HG03575 (cell line): Measurements from ENCODE around the gene BMAL1.

Source experiments
- ATAC-seq: cut with Tn5 transposase; IDR thresholded peaks from one replicate; pipeline ENCODE4 v1.9.1; 2021; ENCODE audit not compliant: unreplicated experiment, insufficient number of reproducible peaks, low FRiP score; ENCODE audit errors: extremely low read depth

BMAL1 gene

DNA sequence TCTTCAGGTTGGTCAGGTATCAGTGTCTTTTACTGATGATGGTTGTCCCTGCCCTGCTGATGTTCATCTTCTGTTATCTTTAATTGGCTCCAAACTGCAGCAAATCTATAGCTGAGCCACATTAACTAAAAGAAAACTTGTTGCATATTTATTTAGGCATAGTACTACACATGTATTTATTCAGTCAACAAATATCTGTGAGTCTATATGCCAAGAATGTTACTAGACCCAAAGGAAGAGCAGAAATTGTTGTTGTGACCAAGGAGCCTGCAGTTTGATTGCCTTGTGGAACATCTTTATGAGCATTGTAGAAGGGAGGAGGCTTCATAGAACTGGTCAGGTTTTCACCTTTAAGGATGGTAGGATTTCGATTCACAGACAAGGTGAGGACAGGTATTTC is 10.1 kb downstream of the BMAL1 start:
- ATAC-seq, result no peak

DNA sequence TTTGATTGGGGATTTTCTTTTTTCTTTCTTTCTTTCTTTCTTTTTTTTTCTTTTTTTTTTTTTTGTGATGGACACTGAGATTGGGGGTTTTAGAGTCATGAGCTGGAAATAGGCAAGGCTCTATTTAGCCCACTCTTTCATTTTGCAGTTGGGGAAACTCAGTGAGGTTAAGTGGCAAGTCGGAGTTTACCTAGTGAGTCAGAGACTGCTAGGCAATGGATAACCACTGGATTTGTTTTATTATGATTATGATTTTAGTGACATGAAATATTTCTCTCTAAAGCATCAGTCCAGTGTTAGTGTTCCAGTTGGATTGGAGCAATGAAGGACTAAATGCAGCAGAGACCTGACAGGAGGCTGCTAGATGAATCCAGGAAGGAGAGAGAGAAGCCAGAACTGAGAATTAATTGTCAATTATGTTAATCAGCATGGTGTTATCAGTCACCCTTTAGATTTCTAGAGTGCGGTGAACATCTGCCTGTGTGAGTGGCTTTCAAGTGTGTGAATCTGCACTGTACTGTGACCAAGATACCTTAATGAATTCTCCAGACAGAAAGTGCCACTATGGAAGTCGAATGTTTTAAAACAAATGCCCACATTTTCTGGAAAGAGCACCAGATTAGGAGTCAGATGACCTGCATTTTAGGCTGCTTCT is 10.9 kb downstream of the BMAL1 start:
- no peak for ATAC-seq

DNA sequence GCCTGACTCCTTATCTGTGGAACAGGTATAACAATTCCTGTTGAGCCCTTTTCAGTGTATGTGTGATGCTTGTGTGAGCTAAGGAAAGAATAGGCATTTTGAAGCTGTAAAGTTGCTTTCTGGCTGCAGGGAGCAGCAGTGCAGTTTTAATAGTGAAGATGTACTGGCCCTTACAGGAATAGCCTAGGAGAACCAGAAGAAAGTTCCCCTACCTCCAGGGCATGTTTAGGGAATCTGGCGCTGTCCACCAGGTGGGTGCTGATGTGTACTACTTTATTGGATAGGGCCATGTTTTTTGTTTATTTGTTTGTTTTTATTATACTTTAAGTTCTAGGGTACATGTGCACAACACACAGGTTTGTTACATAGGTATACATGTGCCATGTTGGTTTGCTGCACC is 11.5 kb downstream of the BMAL1 start:
- no peak for ATAC-seq

DNA sequence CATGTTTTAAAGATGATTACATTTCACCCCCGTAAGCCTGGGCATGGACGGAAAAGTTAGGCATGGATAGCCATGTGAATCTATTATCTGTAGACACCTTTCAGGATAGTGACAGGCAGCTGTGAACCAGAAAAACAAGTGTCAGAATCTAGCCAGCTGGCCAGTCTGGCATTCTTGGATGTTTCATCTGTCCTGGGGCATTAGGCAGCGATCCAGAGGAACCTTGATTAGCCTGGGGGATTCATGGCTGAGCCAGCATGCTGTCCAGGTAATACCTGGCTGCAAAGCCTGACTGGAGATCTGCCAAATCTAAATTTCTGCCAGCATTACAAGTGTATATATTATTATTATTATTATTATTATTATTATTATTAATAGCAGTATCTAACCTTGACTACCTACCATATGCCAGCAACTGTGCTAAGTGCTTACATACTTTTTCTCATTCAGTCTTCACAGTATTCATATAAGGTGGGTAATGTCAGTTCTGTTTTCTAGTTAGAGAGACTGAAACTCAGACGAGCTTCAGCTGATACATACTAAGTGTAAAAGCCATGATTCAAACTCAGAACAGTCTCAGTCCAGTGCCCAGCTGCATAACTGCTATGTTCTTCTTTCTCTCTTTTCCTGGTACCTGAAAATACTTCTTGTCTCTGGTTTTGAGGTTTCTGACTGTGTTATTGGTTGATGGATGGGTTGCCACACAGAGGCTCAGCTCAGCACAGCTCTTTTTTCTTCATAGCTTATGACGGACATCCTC is 12.8 kb downstream of the BMAL1 start:
- no peak for ATAC-seq

DNA sequence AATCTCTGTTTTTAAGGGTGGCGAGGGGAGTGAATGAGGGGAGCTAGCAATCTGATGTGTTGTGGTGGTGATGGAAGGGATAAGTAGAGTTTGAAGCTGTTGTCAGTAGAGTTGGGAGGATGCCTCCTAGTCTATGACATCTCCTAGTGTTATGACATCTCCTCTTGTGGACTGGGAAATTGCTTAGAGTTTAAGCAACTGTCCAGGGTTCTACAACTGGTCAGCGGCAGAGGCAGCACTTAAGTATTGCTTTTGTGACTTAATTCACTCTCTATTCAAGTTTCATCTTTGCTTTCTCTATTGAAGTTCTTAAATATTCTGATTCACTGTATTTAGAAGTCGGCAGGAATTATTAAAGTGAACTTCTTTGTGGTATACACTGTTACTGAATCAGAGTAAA is 13.8 kb downstream of the BMAL1 start:
- ATAC-seq, result no peak

DNA sequence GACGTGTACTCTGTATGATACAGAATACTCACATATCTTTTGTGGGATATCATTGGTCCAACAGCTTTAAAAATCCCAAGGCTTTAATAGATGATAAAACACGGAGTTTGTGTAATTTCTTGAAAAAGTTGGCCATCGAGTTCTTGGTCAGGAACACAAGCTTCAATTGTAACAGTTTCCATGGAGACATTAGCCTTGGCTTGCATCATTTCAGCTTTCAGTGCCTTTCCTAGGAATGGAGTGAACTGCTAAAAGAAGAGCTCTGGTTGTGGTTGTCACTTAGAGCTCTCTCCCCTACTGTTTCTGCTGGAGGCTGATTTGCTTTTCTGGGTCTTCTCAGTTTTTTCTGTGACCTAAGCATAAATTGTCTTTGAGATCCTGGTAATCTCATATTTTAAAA is 14.2 kb downstream of the BMAL1 start:
- no peak for ATAC-seq

DNA sequence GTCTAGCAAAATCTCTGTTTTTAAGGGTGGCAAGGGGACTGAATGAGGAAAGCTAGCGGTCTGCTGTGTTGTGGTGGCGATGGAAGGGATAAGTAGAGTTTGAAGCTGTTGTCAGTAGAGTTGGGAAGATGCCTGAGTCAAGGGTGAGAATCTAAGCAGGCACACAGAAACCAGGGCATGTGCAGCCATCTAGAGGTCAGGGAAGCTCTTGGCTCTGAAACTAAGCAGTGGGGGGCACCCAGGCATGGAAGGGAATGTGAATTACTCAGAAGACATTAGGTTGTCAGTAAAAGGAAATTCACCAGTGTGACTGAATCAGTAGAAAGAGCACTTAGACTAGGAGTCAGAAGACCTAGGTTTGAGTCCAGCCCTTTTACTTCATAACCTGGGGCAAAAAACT is 15.4 kb downstream of the BMAL1 start:
- no peak for ATAC-seq

DNA sequence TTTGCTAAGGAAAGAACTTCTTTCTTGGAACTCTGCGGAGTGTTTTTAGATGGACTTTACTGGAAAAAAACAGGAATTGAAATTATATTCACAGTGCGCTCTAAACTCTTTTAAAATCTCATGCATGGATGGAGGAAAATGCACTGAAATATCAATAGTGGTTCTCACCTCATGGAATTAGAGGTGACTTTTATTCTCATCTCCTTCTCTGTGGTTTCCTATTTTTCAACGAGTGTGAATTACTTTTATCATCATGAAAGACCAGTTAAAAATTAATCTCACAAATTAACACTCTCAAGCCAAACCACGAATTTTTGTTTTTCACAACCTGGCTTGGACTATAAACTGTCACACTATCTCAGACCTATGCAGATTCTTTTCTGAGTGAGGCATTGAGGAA is 16.6 kb downstream of the BMAL1 start:
- no peak for ATAC-seq

DNA sequence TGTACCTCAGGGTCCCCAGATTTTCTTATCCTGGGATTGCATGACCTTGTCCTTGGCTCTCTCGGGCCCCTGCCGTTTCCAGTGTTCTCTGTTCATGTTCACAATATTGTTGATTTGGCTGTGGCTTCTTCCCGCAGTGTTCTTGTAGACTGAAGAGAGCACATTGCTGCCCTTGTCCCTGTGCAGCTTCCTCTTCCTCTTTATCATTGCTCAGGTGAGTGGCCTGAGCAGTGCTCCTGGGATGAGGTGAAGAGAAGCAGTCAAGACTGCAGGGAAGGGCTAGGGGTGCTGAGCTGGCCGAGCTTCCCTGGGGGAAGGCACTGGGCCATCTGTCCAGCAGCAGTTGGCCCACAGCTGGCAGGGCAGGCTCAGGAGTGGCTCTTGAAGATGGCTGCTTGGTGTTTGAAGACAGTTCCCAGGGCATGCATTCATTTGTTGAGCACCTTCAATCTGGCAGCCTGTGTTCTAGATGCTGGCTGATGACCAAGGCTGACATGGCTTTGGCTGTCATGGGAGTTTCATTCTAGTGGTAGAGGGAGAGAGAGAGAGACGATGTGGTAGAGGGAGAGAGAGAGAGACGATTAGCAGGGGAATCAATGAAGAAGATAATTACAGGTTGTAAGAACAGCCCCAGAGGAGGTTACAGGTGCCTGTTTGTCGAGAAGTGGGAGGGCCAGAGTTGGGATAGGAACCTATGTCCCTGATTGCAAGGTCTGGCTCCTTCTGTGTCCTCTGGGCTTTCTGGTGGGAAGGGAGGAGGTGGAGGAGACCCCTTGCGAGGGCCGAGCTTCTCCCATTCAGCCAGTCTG is 17.4 kb downstream of the BMAL1 start:
- no peak for ATAC-seq

DNA sequence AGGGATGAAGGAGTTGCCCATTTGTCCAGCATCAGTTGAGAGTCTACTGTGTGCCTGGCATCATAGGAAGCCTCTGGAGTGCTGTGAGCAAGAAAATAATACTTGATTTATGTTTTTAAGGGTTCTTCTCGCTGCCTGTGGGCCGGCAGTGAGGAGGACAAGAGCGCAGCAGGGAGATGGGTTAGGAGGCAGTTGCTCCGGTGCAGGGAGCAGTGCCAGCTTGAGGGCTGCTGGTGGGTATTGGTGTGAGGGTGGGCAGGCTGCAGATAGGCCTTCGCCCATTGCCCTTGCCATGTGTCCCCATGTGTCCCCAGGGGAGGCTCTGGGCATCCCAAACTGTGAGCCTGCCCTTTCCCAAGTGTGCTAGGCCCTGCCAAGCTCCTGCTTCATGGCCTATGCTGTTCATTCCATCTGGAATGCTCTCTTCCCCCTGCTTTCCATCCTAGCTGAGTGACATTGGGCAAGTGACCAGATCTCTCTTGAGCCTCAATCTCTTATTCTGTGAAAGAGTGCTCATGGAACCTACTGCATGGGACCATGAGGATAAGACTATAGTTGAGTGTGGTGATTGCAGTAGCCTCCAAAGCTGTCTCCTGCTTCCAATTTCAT is 19.8 kb downstream of the BMAL1 start:
- ATAC-seq, result no peak

DNA sequence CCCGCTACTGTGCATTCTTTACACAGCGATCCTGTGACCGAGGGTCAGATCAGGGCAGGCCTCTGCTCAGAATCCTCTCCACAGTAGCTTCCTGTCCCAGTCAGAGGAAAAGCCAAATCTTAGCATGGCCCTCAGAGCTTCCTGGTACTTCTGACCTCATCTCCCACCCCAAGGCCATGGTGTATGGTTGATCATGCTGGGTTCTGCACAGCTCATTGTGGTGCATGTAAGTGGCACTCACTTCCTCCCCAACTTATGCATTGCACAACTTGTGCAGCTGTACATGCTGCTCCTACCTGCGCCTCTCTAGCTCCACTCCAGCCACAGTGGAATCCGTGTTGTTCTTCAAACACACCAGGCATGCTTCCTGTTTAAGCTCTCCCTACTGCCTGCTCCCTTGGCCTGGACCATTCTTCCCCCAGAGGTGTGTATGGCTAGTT is 20.3 kb downstream of the BMAL1 start:
- ATAC-seq, result no peak

DNA sequence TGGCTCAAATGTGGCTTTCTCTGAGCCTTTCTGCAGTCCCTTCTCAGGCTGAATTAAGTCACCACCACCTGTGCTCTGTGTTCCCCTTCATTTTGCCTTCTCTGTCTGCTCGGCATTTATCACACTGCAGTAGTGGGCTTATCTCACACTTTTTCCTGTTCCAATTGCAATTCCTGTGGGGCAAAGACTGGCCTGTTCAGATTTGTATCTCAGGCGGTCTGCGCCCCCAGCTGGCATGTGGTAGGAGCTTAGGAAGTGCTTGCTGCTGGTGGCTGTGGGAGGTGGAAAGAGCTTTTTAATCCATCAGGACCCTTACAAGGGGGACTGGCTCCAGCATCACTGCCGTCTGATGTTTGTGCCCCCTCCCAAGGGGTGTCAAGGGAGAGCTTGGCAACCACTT is 21.2 kb downstream of the BMAL1 start:
- no peak for ATAC-seq

DNA sequence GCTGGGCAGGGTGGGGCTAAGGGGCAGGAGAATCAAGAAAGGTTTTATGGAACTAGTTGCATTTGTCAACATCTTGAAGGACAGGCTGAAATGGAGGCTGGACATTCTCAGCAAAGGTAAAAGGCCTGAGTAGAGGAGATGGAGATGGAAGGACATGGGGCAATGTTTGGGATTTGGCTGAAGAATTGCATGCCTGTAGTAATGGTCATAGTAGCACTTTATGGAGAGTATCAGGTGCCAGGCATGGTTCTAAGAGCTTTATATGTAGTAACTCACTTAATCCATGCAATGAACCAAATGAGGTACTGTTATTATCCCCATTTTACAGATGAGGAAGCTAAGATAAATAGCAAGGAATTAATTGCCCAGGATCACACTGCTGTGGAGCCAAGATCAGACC is 23.9 kb downstream of the BMAL1 start:
- no peak for ATAC-seq

DNA sequence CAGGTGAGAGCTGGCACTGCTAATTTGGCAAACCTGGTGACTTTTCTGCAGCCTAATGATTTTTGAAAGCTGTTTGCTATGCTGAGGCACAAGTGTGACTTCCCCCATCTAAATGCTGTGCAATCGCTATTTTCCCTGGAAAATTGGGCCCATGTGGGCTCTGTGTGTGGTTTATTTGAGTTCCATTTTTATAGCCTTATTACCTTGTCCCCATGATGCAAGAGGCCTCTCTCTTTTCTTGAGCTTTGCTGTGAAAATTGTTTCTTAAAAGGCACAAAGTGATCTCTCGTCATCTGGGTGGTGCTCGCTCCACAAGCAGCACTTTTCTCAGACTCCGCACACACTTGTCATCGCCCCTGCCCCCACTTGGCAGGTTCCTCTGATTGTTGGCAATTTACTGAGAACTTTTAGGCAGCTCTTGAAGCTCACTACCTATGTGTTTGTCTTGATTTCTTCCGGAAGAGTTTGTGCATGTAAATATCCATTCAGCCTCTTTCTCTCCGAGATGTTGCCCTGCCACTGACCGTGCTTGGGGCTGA is 24.9 kb downstream of the BMAL1 start:
- ATAC-seq, result no peak

DNA sequence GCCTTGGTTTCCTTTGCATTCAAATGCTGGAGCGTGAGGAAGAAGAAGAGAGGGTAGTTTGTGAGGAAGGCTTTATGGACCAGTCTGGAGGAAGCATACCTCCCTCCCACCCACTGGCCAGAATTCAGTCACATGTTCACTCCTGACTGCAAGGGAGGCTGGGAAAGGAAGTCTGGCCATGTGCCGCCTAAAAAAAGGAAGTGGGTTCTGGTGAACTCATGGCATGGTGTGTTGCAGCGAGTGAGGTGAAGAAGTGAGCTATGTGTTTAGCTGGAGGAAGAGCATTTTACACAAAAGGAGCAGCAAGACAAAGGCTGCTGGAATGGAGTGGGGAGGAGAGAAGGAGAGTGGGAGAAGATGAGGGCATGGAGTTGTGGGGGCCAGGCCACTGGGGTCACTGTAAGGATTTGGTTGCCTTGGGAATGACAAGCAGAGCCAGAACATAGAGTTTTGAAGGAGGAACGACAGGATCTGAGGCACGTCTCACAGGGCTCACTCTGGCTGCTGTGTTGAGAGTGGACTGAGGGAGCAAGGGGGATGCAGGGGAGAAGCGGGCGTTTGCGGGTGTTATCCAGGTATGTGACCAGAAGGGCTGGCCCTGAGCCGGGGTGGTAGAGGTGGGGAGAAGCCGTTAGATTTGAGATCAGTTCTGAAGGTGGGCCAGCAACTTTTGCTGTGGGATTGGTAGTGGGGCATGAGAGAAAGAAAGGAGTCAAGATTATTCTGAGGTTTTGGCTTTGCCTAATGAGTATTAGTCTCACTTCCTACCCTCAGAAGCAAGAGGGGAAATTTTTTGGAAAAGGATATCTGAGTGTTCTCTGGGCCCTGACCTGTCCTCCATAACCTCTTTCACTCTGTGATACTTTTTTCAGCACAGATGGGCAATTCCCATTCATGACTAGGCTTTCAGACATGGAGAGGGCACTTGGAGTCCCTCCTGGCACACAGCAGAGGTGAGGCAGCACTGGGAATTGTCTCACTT is 26.4 kb downstream of the BMAL1 start:
- no peak for ATAC-seq

DNA sequence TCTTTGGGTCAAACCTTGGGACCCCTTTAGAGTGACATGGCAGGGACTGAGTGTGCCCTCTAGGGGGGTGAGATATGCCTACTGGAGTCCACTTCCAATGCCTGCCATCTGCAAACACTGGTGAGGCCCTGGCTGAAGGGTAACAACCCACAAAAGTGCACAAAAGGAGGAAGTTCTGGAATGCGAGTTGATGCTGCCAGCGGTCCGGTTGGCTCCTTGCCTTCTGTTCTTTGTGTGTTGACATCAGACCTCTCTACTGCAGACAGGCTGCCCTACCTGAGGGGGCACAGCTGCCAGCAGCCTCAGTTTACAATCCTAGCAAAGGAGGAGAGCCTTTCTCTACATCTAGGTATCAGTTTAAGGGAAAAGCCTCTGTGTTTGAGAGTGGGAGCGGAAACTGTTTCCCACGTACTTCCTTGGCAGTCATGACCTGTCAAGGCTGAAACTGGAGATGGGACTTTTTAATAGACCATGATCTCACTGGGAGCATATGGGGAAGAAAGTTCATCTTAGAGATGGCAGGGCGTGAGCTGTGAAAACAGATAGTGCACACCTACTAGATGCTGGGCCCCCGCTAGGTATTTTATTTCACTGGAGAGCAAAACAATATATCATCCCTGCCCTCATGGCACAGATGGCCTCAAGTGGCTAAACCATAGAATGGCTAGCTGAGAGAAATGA is 27.2 kb downstream of the BMAL1 start:
- no peak for ATAC-seq

DNA sequence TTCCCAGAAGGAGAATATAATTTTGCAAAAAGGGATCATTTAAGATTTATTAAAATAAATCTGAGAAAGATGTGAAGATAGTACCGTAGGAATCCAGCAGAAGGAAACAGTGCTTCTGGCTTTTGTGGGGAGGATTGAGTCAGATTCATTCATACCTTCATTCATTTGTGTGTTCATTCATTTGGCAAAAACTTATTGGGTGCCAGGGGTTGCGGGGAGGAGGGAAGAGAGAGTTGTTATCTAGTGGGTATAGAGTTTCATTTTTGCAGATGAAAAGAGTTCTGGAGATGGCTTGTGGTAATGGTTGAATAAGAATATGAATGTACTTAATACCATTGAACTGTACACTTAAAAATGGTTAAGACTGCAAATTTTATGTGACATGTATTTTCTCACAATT is 31.1 kb downstream of the BMAL1 start:
- no peak for ATAC-seq

DNA sequence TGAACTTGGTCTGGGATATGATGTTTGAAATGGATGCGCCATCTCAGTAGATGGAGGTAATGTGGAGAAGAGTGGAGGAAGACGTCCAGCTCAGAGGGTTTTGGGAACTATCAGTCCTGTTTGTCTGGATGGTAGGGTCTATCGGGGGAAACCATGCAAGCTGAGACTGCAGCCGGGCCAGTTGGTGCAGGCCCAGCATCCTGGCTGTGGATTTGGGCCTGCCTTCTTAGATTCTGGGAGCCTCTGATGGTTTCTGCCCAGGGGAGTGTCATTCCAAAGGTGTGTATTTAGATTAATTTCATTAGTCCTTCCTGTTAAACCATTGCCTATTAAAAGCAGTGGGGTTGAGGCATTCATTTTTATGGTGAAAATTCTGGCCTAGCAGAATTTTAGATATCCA is 31.6 kb downstream of the BMAL1 start:
- ATAC-seq, result no peak
